ENCODE data around the gene SLCO2B1.
A peak's percentile ranks its signal among the peaks of the same experiment; 100 is the strongest.

Gene SLCO2B1

GRCh38 chr11:75193711-75194110, 42.8 kb downstream of the SLCO2B1 start:
- DNase-seq (ENCODE audit: low spot score): no peak

GRCh38 chr11:75194147-75194546, 43.2 kb downstream of the SLCO2B1 start:
- DNase-seq (ENCODE audit: low spot score): no peak

- DNase-seq (ENCODE audit: low spot score): no peak
These were observed 44.5 kb downstream of the SLCO2B1 start for GRCh38 chr11:75195167-75195962.

GRCh38 chr11:75196426-75196825, 45.5 kb downstream of the SLCO2B1 start:
- no peak for DNase-seq (ENCODE audit: low spot score)

GRCh38 chr11:75197512-75198277, 46.8 kb downstream of the SLCO2B1 start:
- no peak for DNase-seq (ENCODE audit: low spot score)

GRCh38 chr11:75198278-75198973, 47.5 kb downstream of the SLCO2B1 start:
- DNase-seq (ENCODE audit: low spot score): no peak

- DNase-seq (ENCODE audit: low spot score): no peak
These were observed 48.6 kb downstream of the SLCO2B1 start for GRCh38 chr11:75199412-75199955.

- DNase-seq (ENCODE audit: low spot score): no peak
These were observed 49.1 kb downstream of the SLCO2B1 start for GRCh38 chr11:75200051-75200450.

GRCh38 chr11:75200531-75200930, 49.6 kb downstream of the SLCO2B1 start:
- DNase-seq (ENCODE audit: low spot score): no peak

GRCh38 chr11:75201771-75202170, 50.9 kb downstream of the SLCO2B1 start:
- no peak for DNase-seq (ENCODE audit: low spot score)

GRCh38 chr11:75202195-75202594, 51.3 kb downstream of the SLCO2B1 start:
- DNase-seq (ENCODE audit: low spot score): no peak

- DNase-seq (ENCODE audit: low spot score): no peak
These were observed 52.2 kb downstream of the SLCO2B1 start for GRCh38 chr11:75203138-75203537.

- no peak for DNase-seq (ENCODE audit: low spot score)
These were observed 52.7 kb downstream of the SLCO2B1 start for GRCh38 chr11:75203641-75204011.

- DNase-seq (ENCODE audit: low spot score): no peak
These were observed 53.2 kb downstream of the SLCO2B1 start for GRCh38 chr11:75204012-75204674.

GRCh38 chr11:75204685-75205563, 54.0 kb downstream of the SLCO2B1 start:
- DNase-seq (ENCODE audit: low spot score): peak; percentile 79

GRCh38 chr11:75205564-75206020, 54.7 kb downstream of the SLCO2B1 start:
- DNase-seq (ENCODE audit: low spot score): no peak

GRCh38 chr11:75208446-75208845, 57.5 kb downstream of the SLCO2B1 start:
- DNase-seq (ENCODE audit: low spot score): no peak

GRCh38 chr11:75212411-75212810, 61.5 kb downstream of the SLCO2B1 start:
- no peak for DNase-seq (ENCODE audit: low spot score)

GRCh38 chr11:75214411-75214821, 63.5 kb downstream of the SLCO2B1 start:
- peak; percentile 61 for DNase-seq (ENCODE audit: low spot score)

- DNase-seq (ENCODE audit: low spot score): no peak
These were observed 63.9 kb downstream of the SLCO2B1 start for GRCh38 chr11:75214843-75215242.

- DNase-seq (ENCODE audit: low spot score): no peak
These were observed 69.0 kb downstream of the SLCO2B1 start for GRCh38 chr11:75219869-75220268.

Data from HuH-7.5 (cell line).